Measurements from ENCODE around the gene SUPT16H. TPM values are rescaled to one million over a fixed set of nuclear protein-coding genes. Genes with fewer than 3 reads are reported as not detected.
"Not testable (repeated sequence)": the region's sequence is repeated elsewhere in the genome, so short reads cannot be mapped to it uniquely, and the experiment has no call there.

SUPT16H gene
- total RNA-seq, 1 donor from 2014 or later = 102 TPM

DNA sequence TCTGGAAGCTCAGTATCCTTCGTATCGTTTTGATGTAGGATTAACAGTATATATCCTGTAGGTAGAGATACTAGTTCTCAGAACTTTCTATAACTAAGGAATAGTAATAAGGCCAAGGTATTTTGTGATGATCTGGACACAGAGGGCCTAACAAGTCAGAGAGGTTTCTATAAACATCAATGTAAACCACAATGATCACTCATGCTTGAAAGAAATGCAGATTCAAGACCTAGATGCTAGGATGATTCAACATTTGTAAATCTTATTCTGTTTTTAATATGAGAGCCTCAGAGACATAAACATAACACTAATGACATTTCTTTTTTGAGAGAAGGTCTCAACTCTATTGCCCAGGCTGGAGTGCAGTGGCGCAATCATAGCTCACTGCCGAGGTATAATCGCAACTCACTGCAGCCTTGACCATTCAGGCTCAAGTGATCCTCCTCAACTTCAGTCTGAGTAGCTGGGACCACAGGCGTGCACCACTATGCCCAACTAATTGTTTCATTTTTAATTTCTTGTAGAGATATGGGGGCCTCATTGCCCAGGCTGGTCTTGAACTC lies 16.2 kb downstream of the SUPT16H start:
- DNase-seq (ENCODE audit: low read depth) = no peak

DNA sequence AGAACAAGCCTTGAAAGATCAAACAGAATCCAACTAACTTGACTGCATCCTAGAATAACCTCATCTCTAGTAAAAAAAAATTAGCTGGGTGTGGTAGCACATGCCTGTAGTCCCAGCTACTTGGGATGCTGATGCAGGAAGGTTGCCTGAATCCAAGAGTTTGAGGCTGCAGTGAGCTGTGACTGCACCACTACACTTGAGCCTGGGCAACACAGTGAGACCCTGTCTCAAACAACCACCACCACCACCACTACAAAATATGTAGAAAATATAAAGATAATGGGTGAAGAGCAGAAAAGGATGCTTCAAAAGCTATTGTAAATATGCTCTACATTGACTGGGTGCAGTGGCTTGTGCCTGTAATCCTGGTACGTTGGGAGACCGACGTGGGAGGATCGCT lies 27.3 kb downstream of the SUPT16H start:
- DNase-seq (ENCODE audit: low read depth) = no peak

GRCh38 chr14:21352587-21352986 lies 31.2 kb downstream of the SUPT16H start:
- no peak for DNase-seq (ENCODE audit: low read depth)

GRCh38 chr14:21350539-21350938 lies 33.3 kb downstream of the SUPT16H start:
- DNase-seq (ENCODE audit: low read depth) = no peak

- no peak for DNase-seq (ENCODE audit: low read depth)
Measured at GRCh38 chr14:21347201-21347600, 36.6 kb downstream of the SUPT16H start.

- DNase-seq (ENCODE audit: low read depth) = no peak
Measured at GRCh38 chr14:21346532-21347135, 37.2 kb downstream of the SUPT16H start.

DNA sequence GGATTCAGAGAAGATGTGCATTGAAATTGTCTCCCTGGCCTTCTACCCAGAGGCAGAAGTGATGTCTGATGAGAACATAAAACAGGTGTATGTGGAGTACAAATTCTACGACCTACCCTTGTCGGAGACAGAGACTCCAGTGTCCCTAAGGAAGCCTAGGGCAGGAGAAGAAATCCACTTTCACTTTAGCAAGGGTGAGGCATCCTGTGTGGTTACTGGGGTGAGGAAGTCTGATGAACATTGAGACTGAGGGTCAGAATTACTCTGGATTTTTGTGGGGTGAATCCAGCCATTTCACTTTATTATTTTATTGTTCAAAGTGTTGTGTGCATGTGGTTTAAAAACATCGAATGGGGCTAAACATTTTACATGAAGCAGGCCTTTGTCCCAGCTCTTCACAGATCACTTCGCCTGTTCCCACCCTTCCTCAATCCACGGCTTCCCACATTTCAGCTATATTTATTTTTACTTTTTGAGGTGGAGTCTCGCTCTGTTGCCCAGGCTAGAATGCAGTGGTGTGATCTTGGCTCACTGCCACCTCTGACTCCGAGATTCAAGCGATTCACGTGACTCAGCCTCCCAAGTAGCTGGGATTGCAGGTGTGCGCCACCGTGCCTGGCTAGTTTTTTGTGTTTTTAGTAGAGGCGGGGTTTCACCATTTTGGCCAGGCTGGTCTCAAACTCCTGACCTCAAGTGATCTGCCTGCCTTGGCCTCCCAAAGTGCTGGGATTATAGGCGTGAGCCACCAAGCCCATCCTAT lies 40.6 kb downstream of the SUPT16H start:
- DNase-seq (ENCODE audit: low read depth) = peak; percentile 11

DNA sequence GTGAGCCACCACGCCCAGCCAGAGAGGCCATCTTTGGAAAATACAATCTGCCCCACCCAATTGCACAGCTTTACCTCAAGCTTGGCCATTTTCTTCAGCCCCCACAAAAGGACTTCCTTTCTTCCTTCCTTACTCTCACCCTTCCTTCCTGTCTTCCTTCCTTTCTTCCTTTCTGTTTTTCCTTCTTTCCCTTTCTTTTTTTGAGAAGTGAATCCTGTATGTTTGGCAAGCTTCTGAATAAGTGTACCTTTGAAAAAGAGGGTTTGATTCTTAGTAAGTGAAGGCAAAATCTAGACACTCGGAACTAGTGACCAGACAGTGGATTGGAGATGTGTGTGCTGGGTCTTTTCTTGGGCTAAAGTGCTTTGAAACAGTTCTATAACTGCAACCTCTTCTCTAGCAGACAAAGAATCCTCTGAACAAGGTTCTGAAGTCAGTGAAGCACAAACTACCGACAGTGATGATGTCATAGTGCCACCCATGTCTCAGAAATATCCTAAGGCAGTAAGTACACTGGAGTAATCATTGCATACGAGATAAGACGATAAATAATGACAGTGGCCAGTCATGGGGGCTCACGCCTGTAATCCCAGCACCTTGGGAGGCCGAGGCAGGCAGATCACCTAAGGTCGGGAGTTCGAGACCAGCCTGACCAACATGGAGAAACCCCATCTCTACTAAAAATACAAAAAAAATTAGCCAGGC lies 49.5 kb downstream of the SUPT16H start:
- peak; percentile 14 for DNase-seq (ENCODE audit: low read depth)

DNA sequence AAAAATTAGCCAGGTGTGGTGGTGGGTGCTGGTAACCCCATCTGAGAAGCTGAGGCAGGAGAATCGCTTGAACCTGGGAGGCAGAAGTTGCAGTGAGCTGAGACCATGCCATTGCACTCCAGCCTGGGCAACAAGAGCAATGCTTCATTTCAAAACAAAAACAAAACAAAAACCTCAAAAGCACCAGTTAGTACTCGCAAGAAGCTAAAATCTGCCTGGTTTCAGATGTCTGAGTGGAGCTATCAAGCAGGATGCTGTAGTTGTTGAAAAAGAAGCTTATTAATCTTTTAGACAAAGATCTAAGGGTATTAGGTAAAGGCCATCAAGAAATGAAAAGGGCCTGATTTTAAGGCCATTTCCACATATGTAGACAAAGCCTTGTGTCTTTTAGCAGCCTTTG lies 50.9 kb downstream of the SUPT16H start:
- DNase-seq (ENCODE audit: low read depth) = no peak

- no peak for DNase-seq (ENCODE audit: low read depth)
Measured at GRCh38 chr14:21326972-21327371, 56.8 kb downstream of the SUPT16H start.

- no peak for DNase-seq (ENCODE audit: low read depth)
Measured at GRCh38 chr14:21322716-21323115, 61.1 kb downstream of the SUPT16H start.

DNA sequence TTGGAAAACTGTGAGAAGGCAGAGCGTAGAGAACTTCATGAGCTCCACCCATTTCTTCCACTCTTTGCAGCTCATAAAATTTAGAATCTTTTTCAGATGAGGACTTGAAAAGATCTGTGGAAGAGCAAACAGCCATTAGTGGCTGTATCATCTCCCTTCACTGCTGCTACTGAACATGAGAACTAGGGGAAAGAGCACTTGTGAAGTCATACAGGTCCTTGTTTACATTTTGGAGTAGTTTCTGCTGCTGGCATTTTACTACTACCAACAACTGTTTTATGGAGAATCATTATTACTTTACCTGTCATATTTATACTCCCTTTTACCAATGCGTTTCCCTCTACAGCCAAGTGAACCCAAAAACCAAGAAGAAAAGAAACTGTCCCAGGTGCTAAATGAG lies 62.9 kb downstream of the SUPT16H start:
- DNase-seq (ENCODE audit: low read depth) = no peak

GRCh38 chr14:21317398-21317797 lies 66.4 kb downstream of the SUPT16H start:
- DNase-seq (ENCODE audit: low read depth) = no peak

- no peak for DNase-seq (ENCODE audit: low read depth)
Measured at GRCh38 chr14:21313512-21313911, 70.3 kb downstream of the SUPT16H start.

DNA sequence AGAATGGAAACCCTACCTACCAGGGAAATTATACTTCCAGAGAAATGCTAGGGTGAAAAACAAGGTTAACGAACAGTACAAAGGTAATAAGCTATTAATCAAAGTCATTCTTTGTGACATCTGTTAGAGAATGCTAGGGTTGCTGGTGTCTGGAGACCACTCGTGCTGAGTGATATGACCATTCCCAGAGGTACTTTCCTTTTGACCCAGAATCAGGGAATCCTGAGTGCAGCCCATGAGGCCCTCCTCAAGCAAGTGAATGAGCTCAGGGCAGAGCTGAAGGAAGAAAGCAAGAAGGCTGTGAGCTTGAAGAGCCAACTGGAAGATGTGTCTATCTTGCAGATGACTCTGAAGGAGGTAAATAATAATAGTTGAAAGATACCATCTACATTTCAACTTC lies 72.2 kb downstream of the SUPT16H start:
- DNase-seq (ENCODE audit: low read depth) = no peak

GRCh38 chr14:21309956-21310355 lies 73.9 kb downstream of the SUPT16H start:
- DNase-seq (ENCODE audit: low read depth) = no peak

- no peak for DNase-seq (ENCODE audit: low read depth)
Measured at GRCh38 chr14:21309238-21309636, 74.6 kb downstream of the SUPT16H start.

GRCh38 chr14:21308479-21309237 lies 75.2 kb downstream of the SUPT16H start:
- DNase-seq (ENCODE audit: low read depth) = peak; percentile 96

DNA sequence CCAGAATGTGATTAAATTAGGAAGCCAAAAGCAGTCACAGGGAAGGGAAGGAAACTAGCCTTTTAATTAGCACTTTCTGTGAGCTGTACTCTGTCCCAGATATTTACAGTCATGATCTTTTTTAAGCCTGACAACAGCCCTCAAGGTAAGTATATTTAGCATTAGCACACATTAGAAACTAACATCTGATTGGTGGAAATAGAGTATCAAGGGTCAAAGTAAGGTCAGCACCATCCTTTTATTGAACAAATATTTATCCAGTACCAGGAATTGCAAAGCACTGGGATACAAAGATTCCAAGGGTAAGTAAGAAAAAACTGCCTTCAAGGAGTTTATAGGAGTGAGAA lies 75.7 kb downstream of the SUPT16H start:
- peak; percentile 20 for DNase-seq (ENCODE audit: low read depth)

- peak; percentile 17 for DNase-seq (ENCODE audit: low read depth)
Measured at GRCh38 chr14:21307637-21308036, 76.2 kb downstream of the SUPT16H start.

DNA sequence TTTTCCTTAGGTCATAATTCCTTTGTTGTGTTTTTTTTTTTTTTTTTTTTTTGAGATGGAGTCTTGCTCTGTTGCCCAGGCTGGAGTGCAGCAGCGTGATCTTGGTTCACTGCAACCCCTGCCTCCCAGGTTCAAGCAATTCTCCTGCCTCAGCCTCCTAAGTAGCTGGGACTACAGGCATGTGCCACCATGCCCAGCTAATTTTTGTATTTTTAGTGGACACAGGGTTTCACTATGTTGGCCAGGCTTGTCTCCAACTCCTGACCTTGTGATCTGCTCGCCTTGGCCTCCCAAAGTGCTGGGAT lies 81.0 kb downstream of the SUPT16H start:
- not testable (repeated sequence) for DNase-seq (ENCODE audit: low read depth)
